Panc1 (cell line): ENCODE data around the gene MAST1.

ENCODE experiments used
- POLR2AphosphoS5 ChIP-seq: IDR thresholded peaks from 2 replicates; pipeline ENCODE4 v1.6.1; 2012; ENCODE audit warnings: mild to moderate bottlenecking, low read depth, low read length, moderate library complexity
- SIN3A ChIP-seq: IDR thresholded peaks from 2 replicates; pipeline ENCODE4 v1.6.1; 2012; ENCODE audit warnings: low read depth, mild to moderate bottlenecking, low read length, moderate library complexity, borderline replicate concordance; ENCODE audit not compliant: insufficient read depth
- TCF7L2 ChIP-seq: IDR thresholded peaks from 2 replicates; pipeline ENCODE4 v1.6.1; 2011; ENCODE audit warnings: mild to moderate bottlenecking, low read depth, low read length, inconsistent platforms
- TF ChIP-seq, protein P1 (sequence below): fragments of 450-650 bp; IDR thresholded peaks from 2 replicates; pipeline ENCODE4 v1.5.1; 2017; ENCODE audit warnings: mild to moderate bottlenecking
- TF ChIP-seq, protein P2 (sequence below), 2 experiments: IDR thresholded peaks; 2 replicates each; pipeline ENCODE4 v1.6.1; 2011 to 2012; ENCODE audit warnings: low read depth in 2 of 2, control low read depth in 1 of 2, low read length in 1 of 2, mild to moderate bottlenecking in 1 of 2, moderate library complexity in 1 of 2; ENCODE audit not compliant: insufficient read depth in 1 of 2

DNA sequence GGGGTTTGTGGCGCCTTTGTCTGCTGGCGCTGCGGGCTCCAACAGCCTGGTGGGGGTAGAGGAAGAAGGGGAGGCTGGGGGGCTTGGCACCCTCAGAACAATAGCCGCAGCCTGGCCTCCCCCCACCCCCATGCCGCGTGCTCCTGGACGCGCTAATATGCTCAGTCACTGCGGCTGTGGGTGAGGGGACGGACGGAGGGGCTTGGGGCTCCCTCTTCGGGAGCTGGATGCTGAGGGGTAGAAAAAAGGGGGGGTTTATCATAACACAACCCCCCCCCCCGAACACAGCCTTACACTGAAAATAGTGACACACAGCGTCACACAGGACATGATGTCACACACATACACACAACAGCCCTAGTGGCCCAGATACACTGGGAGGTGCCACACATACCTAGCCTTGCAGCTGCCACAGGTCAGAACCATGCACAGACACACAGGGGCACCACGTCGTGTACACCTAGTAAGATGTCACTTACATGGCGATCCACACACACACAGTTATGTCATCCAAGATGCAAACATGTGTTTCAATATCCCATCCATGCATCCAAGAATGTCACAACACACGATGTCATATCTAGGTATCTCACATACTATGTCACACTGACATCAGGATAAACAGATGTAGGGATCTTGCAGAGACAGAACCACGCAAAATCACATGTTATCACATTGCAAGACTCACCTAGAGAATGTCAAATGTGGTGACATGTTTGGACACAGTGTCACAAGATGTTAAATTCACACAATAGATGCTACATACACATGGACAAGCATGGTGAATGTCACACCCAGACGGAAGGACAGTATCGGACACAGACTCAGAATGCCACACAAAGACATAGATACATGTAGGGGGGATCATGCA is 806 bp downstream of the MAST1 start:
- TF ChIP-seq, protein P1, sequence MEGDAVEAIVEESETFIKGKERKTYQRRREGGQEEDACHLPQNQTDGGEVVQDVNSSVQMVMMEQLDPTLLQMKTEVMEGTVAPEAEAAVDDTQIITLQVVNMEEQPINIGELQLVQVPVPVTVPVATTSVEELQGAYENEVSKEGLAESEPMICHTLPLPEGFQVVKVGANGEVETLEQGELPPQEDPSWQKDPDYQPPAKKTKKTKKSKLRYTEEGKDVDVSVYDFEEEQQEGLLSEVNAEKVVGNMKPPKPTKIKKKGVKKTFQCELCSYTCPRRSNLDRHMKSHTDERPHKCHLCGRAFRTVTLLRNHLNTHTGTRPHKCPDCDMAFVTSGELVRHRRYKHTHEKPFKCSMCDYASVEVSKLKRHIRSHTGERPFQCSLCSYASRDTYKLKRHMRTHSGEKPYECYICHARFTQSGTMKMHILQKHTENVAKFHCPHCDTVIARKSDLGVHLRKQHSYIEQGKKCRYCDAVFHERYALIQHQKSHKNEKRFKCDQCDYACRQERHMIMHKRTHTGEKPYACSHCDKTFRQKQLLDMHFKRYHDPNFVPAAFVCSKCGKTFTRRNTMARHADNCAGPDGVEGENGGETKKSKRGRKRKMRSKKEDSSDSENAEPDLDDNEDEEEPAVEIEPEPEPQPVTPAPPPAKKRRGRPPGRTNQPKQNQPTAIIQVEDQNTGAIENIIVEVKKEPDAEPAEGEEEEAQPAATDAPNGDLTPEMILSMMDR: no peak
- TF ChIP-seq, protein P2, sequence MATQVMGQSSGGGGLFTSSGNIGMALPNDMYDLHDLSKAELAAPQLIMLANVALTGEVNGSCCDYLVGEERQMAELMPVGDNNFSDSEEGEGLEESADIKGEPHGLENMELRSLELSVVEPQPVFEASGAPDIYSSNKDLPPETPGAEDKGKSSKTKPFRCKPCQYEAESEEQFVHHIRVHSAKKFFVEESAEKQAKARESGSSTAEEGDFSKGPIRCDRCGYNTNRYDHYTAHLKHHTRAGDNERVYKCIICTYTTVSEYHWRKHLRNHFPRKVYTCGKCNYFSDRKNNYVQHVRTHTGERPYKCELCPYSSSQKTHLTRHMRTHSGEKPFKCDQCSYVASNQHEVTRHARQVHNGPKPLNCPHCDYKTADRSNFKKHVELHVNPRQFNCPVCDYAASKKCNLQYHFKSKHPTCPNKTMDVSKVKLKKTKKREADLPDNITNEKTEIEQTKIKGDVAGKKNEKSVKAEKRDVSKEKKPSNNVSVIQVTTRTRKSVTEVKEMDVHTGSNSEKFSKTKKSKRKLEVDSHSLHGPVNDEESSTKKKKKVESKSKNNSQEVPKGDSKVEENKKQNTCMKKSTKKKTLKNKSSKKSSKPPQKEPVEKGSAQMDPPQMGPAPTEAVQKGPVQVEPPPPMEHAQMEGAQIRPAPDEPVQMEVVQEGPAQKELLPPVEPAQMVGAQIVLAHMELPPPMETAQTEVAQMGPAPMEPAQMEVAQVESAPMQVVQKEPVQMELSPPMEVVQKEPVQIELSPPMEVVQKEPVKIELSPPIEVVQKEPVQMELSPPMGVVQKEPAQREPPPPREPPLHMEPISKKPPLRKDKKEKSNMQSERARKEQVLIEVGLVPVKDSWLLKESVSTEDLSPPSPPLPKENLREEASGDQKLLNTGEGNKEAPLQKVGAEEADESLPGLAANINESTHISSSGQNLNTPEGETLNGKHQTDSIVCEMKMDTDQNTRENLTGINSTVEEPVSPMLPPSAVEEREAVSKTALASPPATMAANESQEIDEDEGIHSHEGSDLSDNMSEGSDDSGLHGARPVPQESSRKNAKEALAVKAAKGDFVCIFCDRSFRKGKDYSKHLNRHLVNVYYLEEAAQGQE (IDR thresholded peaks at IDR 0.05; ENCODE audit: insufficient read depth in 1 of 2, low read depth in 2 of 2, low read length in 1 of 2): no peak
- TF ChIP-seq POLR2AphosphoS5 (no peak), SIN3A (no peak), TCF7L2 (no peak)
